ENCODE measurements around the gene AFAP1L2.

AFAP1L2 gene

GRCh38 chr10:114408112-114408967 lies 4.0 kb upstream of the AFAP1L2 start:
- DNase-seq: no peak

GRCh38 chr10:114406455-114406854 lies 2.2 kb upstream of the AFAP1L2 start:
- DNase-seq: no peak

- no peak for DNase-seq
Measured at GRCh38 chr10:114405011-114405350, 679 bp upstream of the AFAP1L2 start.

GRCh38 chr10:114403541-114404161 lies 651 bp downstream of the AFAP1L2 start:
- DNase-seq: no peak

GRCh38 chr10:114402871-114403540 lies 1.3 kb downstream of the AFAP1L2 start:
- DNase-seq: no peak

- DNase-seq: no peak
Measured at GRCh38 chr10:114402233-114402632, 2.1 kb downstream of the AFAP1L2 start.

- DNase-seq: no peak
Measured at GRCh38 chr10:114401195-114401791, 3.0 kb downstream of the AFAP1L2 start.

- DNase-seq: no peak
Measured at GRCh38 chr10:114400091-114400490, 4.2 kb downstream of the AFAP1L2 start.

- DNase-seq: no peak
Measured at GRCh38 chr10:114399576-114399975, 4.7 kb downstream of the AFAP1L2 start.

GRCh38 chr10:114398587-114399331 lies 5.5 kb downstream of the AFAP1L2 start:
- DNase-seq: no peak

GRCh38 chr10:114397651-114398145 lies 6.6 kb downstream of the AFAP1L2 start:
- no peak for DNase-seq

- DNase-seq: no peak
Measured at GRCh38 chr10:114396464-114396863, 7.8 kb downstream of the AFAP1L2 start.

- DNase-seq: no peak
Measured at GRCh38 chr10:114395366-114396022, 8.8 kb downstream of the AFAP1L2 start.

- no peak for DNase-seq
Measured at GRCh38 chr10:114394531-114394930, 9.8 kb downstream of the AFAP1L2 start.

GRCh38 chr10:114393886-114394285 lies 10.4 kb downstream of the AFAP1L2 start:
- no peak for DNase-seq

- DNase-seq: no peak
Measured at GRCh38 chr10:114393482-114393881, 10.8 kb downstream of the AFAP1L2 start.

GRCh38 chr10:114392112-114392835 lies 12.0 kb downstream of the AFAP1L2 start:
- no peak for DNase-seq

- no peak for DNase-seq
Measured at GRCh38 chr10:114391599-114391998, 12.7 kb downstream of the AFAP1L2 start.

- DNase-seq: no peak
Measured at GRCh38 chr10:114389426-114389825, 14.9 kb downstream of the AFAP1L2 start.

- DNase-seq: no peak
Measured at GRCh38 chr10:114388275-114388674, 16.0 kb downstream of the AFAP1L2 start.

- DNase-seq: no peak
Measured at GRCh38 chr10:114387784-114388183, 16.5 kb downstream of the AFAP1L2 start.

Measured in NCI-H446 treated with DMSO at 0.1 percent for 48 hours (cell line).